H9 (cell line): ENCODE results near the gene PDK2. TPM values are rescaled to one million over a fixed set of nuclear protein-coding genes. Genes with fewer than 3 reads are reported as not detected.

Source experiments
- DNase-seq: peaks from one replicate; pipeline ENCODE4 v3.0.0-alpha.2; 2017
- H2AFZ ChIP-seq: one replicate; pipeline ENCODE4 v1.6.1; 2013; ENCODE audit warnings: mild to moderate bottlenecking, low read length, control low read depth, moderate library complexity
- H2AK5ac ChIP-seq: 2 replicates; pipeline ENCODE4 v1.6.1; 2013; ENCODE audit warnings: low read length, control low read depth, mixed read lengths; ENCODE audit not compliant: insufficient read length
- H2BK120ac ChIP-seq: one replicate; pipeline ENCODE4 v1.6.1; 2013; ENCODE audit warnings: low read depth, mild to moderate bottlenecking, low read length, control low read depth, inconsistent platforms; ENCODE audit not compliant: poor library complexity, severe bottlenecking
- H2BK12ac ChIP-seq: 2 replicates; pipeline ENCODE4 v1.6.1; 2013; ENCODE audit warnings: low read length, control low read depth, mixed read lengths, low read depth; ENCODE audit not compliant: insufficient read length
- H2BK15ac ChIP-seq: 2 replicates; pipeline ENCODE4 v1.6.1; 2013; ENCODE audit warnings: low read depth, low read length, control low read depth
- H2BK20ac ChIP-seq: one replicate; pipeline ENCODE4 v1.6.1; 2013; ENCODE audit warnings: low read depth, mild to moderate bottlenecking, low read length, control low read depth, inconsistent platforms; ENCODE audit not compliant: poor library complexity, severe bottlenecking
- H2BK5ac ChIP-seq: 2 replicates; pipeline ENCODE4 v1.6.1; 2013; ENCODE audit warnings: low read length, control low read depth, mixed read lengths; ENCODE audit not compliant: insufficient read length
- H3K14ac ChIP-seq: 2 replicates; pipeline ENCODE4 v1.6.1; 2013; ENCODE audit warnings: low read length, control low read depth; ENCODE audit not compliant: insufficient read depth
- H3K18ac ChIP-seq: 2 replicates; pipeline ENCODE4 v1.6.1; 2013; ENCODE audit warnings: low read depth, mild to moderate bottlenecking, mixed read lengths, low read length, control low read depth; ENCODE audit not compliant: insufficient read length
- H3K23ac ChIP-seq: 2 replicates; pipeline ENCODE4 v1.6.1; 2013; ENCODE audit warnings: low read length, control low read depth, mixed read lengths, low read depth; ENCODE audit not compliant: insufficient read length
- H3K23me2 ChIP-seq: 2 replicates; pipeline ENCODE4 v1.6.1; 2013; ENCODE audit warnings: low read depth, mild to moderate bottlenecking, mixed read lengths, low read length, control low read depth; ENCODE audit not compliant: insufficient read length, poor library complexity, severe bottlenecking
- H3K27ac ChIP-seq: 2 replicates; pipeline ENCODE4 v1.5.1; 2013; ENCODE audit warnings: low read length, control low read depth, mixed read lengths, low read depth; ENCODE audit not compliant: insufficient read length
- H3K27me3 ChIP-seq: 2 replicates; pipeline ENCODE4 v1.6.1; 2013; ENCODE audit warnings: low read length, control low read depth, inconsistent platforms; ENCODE audit not compliant: insufficient read depth
- H3K4ac ChIP-seq: 2 replicates; pipeline ENCODE4 v1.6.1; 2013; ENCODE audit warnings: low read depth, mild to moderate bottlenecking, control low read depth, inconsistent platforms, low read length, moderate library complexity
- H3K4me1 ChIP-seq: 2 replicates; pipeline ENCODE4 v1.6.1; 2013; ENCODE audit warnings: low read length, control low read depth, inconsistent platforms; ENCODE audit not compliant: insufficient read depth
- H3K4me2 ChIP-seq: 2 replicates; pipeline ENCODE4 v1.6.1; 2013; ENCODE audit warnings: low read length, control low read depth, mixed read lengths; ENCODE audit not compliant: insufficient read length, insufficient read depth
- H3K56ac ChIP-seq: 2 replicates; pipeline ENCODE4 v1.6.1; 2013; ENCODE audit warnings: low read depth, mild to moderate bottlenecking, mixed read lengths, low read length, control low read depth; ENCODE audit not compliant: insufficient read length
- H3K79me1 ChIP-seq: 2 replicates; pipeline ENCODE4 v1.6.1; 2013; ENCODE audit warnings: low read depth, mild to moderate bottlenecking, moderate library complexity, low read length, control low read depth, inconsistent platforms; ENCODE audit not compliant: insufficient read depth, poor library complexity, severe bottlenecking
- H3K79me2 ChIP-seq: 2 replicates; pipeline ENCODE4 v1.6.1; 2013; ENCODE audit warnings: low read length, control low read depth, inconsistent platforms; ENCODE audit not compliant: insufficient read depth
- H3K9ac ChIP-seq: 2 replicates; pipeline ENCODE4 v1.6.1; 2013; ENCODE audit warnings: low read length, control low read depth, mixed read lengths; ENCODE audit not compliant: insufficient read length; ENCODE audit errors: extremely low read depth
- H3K9me3 ChIP-seq: one replicate; pipeline ENCODE4 v1.6.1; 2013; ENCODE audit warnings: low read depth, low read length, inconsistent platforms; ENCODE audit not compliant: control insufficient read depth
- H3T11ph ChIP-seq: one replicate; pipeline ENCODE4 v1.6.1; 2013; ENCODE audit warnings: mild to moderate bottlenecking, low read length, control low read depth, inconsistent platforms
- H4K20me1 ChIP-seq: one replicate; pipeline ENCODE4 v1.6.1; 2013; ENCODE audit not compliant: control insufficient read depth, insufficient read length, insufficient read depth
- H4K5ac ChIP-seq: 2 replicates; pipeline ENCODE4 v1.6.1; 2013; ENCODE audit warnings: low read depth, mild to moderate bottlenecking, mixed read lengths, low read length, control low read depth; ENCODE audit not compliant: insufficient read length
- H4K8ac ChIP-seq: replicated peaks from 2 replicates; pipeline ENCODE4 v1.6.1; 2013; ENCODE audit warnings: low read length, control low read depth, mixed read lengths, low read depth; ENCODE audit not compliant: insufficient read length
- H4K91ac ChIP-seq: 2 replicates; pipeline ENCODE4 v1.6.1; 2013; ENCODE audit warnings: low read depth, mild to moderate bottlenecking, moderate library complexity, mixed read lengths, low read length, control low read depth; ENCODE audit not compliant: insufficient read length
- H3K27ac Mint-ChIP-seq, 3 experiments: 2 replicates in 2 of 3; 3 replicates in 1 of 3; pipeline ENCODE4 v1.8.0; 2020 to 2021; ENCODE audit warnings: mixed read lengths in 3 of 3, mild to moderate bottlenecking in 1 of 3, moderate library complexity in 1 of 3
- H3K27me3 Mint-ChIP-seq: 2 replicates; pipeline ENCODE4 v1.8.0; 2021; ENCODE audit warnings: low read depth, mild to moderate bottlenecking, moderate library complexity, mixed read lengths
- H3K36me3 Mint-ChIP-seq, 3 experiments: 2 replicates in 2 of 3; 3 replicates in 1 of 3; pipeline ENCODE4 v1.8.0; 2020 to 2021; ENCODE audit warnings: low read depth in 3 of 3, mixed read lengths in 3 of 3; ENCODE audit not compliant: insufficient read depth in 1 of 3
- H3K4me1 Mint-ChIP-seq, 2 experiments: 2 replicates each; pipeline ENCODE4 v1.8.0; 2020; ENCODE audit warnings: mixed read lengths in 2 of 2
- H3K4me3 Mint-ChIP-seq, 2 experiments: 2 replicates in 1 of 2; 3 replicates in 1 of 2; pipeline ENCODE4 v1.8.0; 2020 to 2021; ENCODE audit warnings: mild to moderate bottlenecking in 2 of 2, mixed read lengths in 2 of 2, moderate library complexity in 1 of 2
- H3K9me3 Mint-ChIP-seq, 2 experiments: 2 replicates in 1 of 2; 3 replicates in 1 of 2; pipeline ENCODE4 v1.8.0; 2020; ENCODE audit warnings: mild to moderate bottlenecking in 2 of 2, mixed read lengths in 2 of 2, moderate library complexity in 1 of 2
- CTCF ChIP-seq: fragments of 200-600 bp; sonication (generic); conservative IDR thresholded peaks from 3 replicates; pipeline ENCODE4 v1.8.0; 2021; ENCODE audit warnings: antibody characterized with exemption, mild to moderate bottlenecking
- WGBS: extraction: QIAGEN DNeasy Blood & Tissue Kit; methylation state at CpG from one replicate; pipeline ENCODE4 v1.1.7; 2013; ENCODE audit warnings: missing lambda C conversion rate, low lambda C conversion rate, mixed read lengths; ENCODE audit not compliant: insufficient read length; ENCODE audit errors: extremely low coverage; 5-methylcytosine and 5-hydroxymethylcytosine counted together
- total RNA-seq: library from RNA; stranded (reverse); gene quantifications from 2 replicates; pipeline ENCODE4 v1.2.1, GENCODE V29; 2021

PDK2 gene
- total RNA-seq, 1 experiment from 2014 or later: 19.9 TPM

GRCh38 chr17:50146230-50146926, 51.2 kb downstream of the PDK2 start:
- H3K18ac ChIP-seq: no peak overlapping the region
- H4K5ac ChIP-seq: no peak overlapping the region
- H2AK5ac ChIP-seq: no peak overlapping the region
- H3K4ac ChIP-seq: no peak overlapping the region
- no peak overlapping the region for H2BK20ac ChIP-seq
- no peak overlapping the region for H3K27ac ChIP-seq
- H4K8ac ChIP-seq: no peak overlapping the region
- no peaks in the 10 kb centered on the region for H3K79me1 ChIP-seq
- H3K56ac ChIP-seq: no peak overlapping the region
- Mint-ChIP-seq H3K4me1 (peaks cover 23 to 45% of the 10 kb centered on the region in 2 experiments), H3K27me3 (peaks cover 13% of the 10 kb centered on the region), H3K4me3 (no peak overlapping the region), H3K36me3 (peaks cover 14 to 40% (median 30%) of the 10 kb centered on the region in 3 experiments; a peak in 6 of 7 replicates), H3K27ac (no peak overlapping the region), H3K9me3 (no peaks in the 10 kb centered on the region)
- no peaks in the 10 kb centered on the region for H3K9me3 ChIP-seq
- H3K79me2 ChIP-seq: no peaks in the 10 kb centered on the region
- no peak overlapping the region for H3T11ph ChIP-seq
- H2BK12ac ChIP-seq: no peak overlapping the region
- H3K14ac ChIP-seq: no peak overlapping the region
- DNase-seq: no peak
- no peak overlapping the region for H3K23ac ChIP-seq
- no peak overlapping the region for H2BK5ac ChIP-seq
- no peaks in the 10 kb centered on the region; the same call in 1 of the 2 replicates for H3K27me3 ChIP-seq
- no peak overlapping the region for H2BK15ac ChIP-seq
- H4K20me1 ChIP-seq: no peaks in the 10 kb centered on the region
- no peak overlapping the region for H3K9ac ChIP-seq
- TF ChIP-seq CTCF: no peak
- H3K4me1 ChIP-seq: no peaks in the 10 kb centered on the region; the same call in 1 of the 2 replicates
- H4K91ac ChIP-seq: no peak overlapping the region
- H2AFZ ChIP-seq: no peak overlapping the region
- H3K4me2 ChIP-seq: no peak overlapping the region
- WGBS: no CpG with 5 or more reads among the region's 10 CpGs
- peaks cover 19% of the 10 kb centered on the region for H3K23me2 ChIP-seq
- H2BK120ac ChIP-seq: no peak overlapping the region
